GM10248 (cell line): ENCODE data around the gene MPZL3.
A peak's percentile ranks its signal among the peaks of the same experiment; 100 is the strongest.
"Not testable (repeated sequence)": the region's sequence is repeated elsewhere in the genome, so short reads cannot be mapped to it uniquely, and the experiment has no call there.

Source experiments
- CTCF ChIA-PET: fragments of 300-600 bp; sonication (Branson Sonifier 250); formaldehyde crosslinking; extraction: SDS; loops from one replicate; lab custom pipeline; 2021; ENCODE audit warnings: antibody characterized with exemption; lab: Yijun Ruan, JAX
- POLR2A ChIA-PET: fragments of 350-650 bp; sonication (Branson Sonifier 250); formaldehyde crosslinking; extraction: SDS; loops from one replicate; lab custom pipeline; 2020; ENCODE audit warnings: antibody characterized with exemption; lab: Yijun Ruan, JAX
- DNase-seq: peaks from one replicate; pipeline ENCODE4 v3.0.0; 2012; ENCODE audit errors: extremely low spot score
- TF ChIP-seq, protein P1 (sequence below): IDR thresholded peaks from 2 replicates; pipeline ENCODE4 v1.5.1; 2012; ENCODE audit warnings: mild to moderate bottlenecking, low read depth; ENCODE audit errors: extremely low read depth, missing control alignments, control extremely low read depth

MPZL3 gene

DNA sequence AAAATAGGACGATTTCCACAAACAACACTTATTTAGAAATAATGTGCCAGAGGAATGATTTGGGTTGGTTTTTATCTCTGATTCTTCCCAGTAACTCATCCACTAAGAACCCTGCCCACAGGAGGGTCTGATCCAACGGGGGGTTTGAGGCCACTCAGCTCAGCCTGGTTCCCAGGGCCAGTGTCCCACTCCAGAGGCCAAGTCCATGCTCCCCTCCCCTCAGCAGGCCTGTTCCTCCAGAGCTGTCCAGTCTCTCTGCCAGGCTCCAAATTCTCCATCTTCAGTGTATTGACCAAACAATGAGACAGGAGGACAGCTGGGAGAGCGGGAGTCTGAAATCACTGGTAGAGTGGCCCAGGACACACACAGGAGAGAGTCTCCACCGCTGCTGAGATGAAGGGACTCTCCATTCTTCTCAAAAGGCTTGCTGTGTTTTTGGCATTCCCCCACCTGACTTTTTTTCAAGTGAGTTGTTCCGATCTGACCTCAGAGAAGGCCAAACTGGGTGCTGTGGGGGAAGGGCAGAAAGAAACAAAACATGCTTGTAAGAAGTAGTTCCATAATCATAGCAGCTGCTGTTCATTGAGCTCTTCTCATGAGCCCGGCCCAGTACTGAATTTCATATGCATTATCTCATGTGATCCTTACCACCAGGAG lies 58.1 kb downstream of the MPZL3 start:
- POLR2A ChIA-PET, result no interaction called here
- CTCF ChIA-PET, result interaction anchor here (1.0 to 1.9 kb wide), 6 partner anchors 11 to 162 kb away, joined by 3 to 7 read pairs (median 4); no protein-coding TSS in a partner anchor
- TF ChIP-seq, protein P1, sequence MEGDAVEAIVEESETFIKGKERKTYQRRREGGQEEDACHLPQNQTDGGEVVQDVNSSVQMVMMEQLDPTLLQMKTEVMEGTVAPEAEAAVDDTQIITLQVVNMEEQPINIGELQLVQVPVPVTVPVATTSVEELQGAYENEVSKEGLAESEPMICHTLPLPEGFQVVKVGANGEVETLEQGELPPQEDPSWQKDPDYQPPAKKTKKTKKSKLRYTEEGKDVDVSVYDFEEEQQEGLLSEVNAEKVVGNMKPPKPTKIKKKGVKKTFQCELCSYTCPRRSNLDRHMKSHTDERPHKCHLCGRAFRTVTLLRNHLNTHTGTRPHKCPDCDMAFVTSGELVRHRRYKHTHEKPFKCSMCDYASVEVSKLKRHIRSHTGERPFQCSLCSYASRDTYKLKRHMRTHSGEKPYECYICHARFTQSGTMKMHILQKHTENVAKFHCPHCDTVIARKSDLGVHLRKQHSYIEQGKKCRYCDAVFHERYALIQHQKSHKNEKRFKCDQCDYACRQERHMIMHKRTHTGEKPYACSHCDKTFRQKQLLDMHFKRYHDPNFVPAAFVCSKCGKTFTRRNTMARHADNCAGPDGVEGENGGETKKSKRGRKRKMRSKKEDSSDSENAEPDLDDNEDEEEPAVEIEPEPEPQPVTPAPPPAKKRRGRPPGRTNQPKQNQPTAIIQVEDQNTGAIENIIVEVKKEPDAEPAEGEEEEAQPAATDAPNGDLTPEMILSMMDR, result no peak
- peak; percentile 44 for DNase-seq

DNA sequence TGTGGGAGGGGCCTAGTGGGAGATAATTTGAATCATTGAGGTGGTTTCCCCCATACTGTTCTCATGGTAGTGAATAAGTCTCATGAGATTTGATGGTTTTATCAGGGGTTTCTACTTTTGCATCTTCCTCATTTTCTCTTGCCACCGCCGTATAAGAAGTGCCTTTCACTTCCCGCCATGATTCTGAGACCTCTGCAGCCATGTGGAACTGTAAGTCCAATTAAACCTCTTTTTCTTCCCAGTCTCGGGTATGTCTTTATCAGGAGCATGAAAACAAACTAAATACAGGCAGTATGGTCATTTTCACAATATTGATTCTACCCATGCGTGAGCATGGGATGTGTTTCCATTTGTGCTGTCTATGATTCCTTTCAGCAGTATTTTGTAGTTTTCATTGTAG lies 59.3 kb downstream of the MPZL3 start:
- POLR2A ChIA-PET, DNase-seq: not testable (repeated sequence)
- CTCF ChIA-PET, result interaction anchor here (1.3 to 1.5 kb wide), 2 partner anchors 9 to 164 kb away, joined by 3 to 4 read pairs; no protein-coding TSS in a partner anchor

DNA sequence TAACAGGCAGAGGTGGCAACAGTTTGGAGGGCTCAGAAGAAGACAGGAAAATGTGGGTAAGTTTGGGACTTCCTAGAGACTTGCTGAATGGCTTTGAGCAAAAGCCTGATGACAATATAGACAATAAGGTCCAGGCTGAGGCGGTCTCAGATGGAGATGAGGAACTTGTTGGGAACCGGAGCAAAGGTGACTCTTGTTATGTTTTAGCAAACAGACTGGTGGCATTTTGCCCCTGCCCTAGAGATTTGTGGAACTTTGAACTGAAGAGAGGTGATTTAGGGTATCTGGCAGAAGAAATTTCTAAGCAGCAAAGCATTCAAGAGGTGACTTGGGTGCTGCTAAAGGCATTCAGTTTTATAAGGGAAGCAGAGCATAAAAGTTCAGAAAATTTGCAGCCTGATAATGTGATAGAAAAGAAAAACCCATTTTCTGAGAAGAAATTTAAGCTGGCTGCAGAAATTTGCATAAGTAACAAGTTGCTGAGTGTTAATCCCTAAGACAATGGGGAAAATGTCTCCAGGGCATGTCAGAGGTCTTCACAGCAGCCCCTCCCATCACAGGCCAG lies 61.1 kb downstream of the MPZL3 start:
- POLR2A ChIA-PET, DNase-seq, CTCF ChIA-PET: not testable (repeated sequence)

DNA sequence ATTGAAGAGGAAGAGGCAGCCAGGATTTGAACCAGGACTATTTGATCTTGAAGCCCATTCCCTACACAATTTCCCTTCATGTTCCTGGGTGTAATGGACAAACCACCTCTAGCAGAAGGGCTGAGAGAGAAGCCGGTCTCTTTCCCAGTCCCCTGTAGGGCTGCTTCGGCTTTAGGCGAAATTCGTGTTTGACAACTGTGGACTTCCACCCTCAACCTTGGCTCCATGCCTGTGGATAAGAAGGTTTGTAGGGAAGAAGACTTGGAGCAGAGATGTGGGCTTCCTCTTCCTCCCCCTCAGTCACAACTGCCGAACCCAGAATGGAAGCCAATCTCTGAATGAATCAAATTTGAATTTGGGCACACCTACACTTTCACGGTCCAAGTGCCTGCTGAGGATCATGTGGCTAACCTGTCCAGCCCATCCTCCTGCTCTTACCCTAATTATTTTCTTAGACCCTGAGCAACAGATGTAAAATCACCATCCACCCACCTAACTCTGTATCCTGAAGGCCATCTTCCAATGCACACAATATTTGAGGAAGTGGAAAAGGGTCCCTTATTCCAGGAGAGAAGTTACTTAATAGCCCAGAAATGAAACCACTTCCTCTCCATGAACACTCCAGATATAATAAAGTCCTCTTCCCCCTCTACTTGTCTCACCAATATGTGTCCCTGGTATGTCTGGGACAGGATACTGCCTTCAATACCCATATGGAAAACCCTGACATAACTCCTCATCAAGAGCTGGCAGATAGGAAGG lies 65.6 kb downstream of the MPZL3 start:
- TF ChIP-seq, protein P1, result no peak
- ChIA-PET POLR2A (no interaction called here), CTCF (interaction anchor here (2.0 to 2.7 kb wide), 5 partner anchors 12 to 110 kb away, joined by 5 to 23 read pairs (median 15); no protein-coding TSS in a partner anchor)
- DNase-seq, result no peak

DNA sequence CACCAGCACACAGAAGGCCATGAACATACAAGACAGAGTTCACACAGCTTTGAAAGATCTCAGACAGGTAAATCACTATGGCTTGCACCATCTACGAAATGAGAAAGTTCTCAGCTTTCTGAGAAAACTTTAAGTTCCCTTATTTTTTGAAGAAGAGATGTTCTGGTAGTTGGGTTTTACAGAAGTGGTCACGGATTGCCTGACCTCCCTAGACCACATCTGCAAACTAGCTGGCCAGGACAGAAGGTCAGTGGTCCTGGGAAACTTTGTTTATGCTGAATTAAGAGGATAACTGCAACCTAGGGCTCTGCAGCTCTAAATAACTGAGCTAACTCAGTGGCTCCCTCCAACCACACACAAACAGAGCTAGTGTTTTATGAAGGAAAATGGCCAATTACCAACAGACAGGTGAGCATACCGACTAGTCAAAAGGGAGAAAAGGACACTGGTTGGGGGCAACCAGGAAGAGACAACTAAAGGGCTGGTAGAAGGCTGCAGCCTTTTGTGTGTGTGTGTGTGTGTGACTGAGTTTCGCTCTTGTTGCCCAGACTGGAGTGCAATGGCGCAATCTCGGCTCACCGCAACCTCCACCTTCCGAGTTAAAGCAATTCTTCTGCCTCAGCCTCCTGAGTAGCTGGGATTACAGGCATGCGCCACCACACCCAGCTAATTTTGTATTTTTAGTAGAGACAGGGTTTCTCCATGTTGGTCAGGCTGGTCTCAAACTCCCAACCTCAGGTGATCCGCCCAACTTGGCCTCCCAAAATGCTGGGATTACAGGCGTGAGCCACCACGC lies 67.2 kb downstream of the MPZL3 start:
- TF ChIP-seq, protein P1, result no peak
- ChIA-PET POLR2A (no interaction called here), CTCF (interaction anchor here (0.8 to 2.7 kb wide), 6 partner anchors 10 to 106 kb away, joined by 3 to 19 read pairs (median 4); no protein-coding TSS in a partner anchor)
- DNase-seq, result no peak

DNA sequence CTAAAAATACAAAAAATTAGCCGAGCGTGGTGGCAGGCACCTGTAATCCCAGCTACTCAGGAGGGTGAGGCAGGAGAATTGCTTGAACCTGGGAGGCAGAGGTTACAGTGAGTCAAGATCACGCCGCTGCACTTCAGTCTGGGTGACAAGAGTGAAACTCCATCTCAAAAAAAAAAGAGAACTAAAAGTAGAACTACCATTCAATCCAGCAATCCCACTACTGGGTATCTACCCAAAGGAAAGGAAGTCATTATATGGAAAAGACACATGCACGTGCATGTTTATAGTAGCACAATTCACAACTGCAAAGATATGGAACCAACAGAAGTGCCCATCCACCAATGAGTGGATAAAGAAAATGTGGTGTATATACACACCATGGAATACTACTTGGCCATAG lies 68.5 kb downstream of the MPZL3 start:
- DNase-seq, POLR2A ChIA-PET: not testable (repeated sequence)
- CTCF ChIA-PET, result interaction anchor here (1.8 to 2.7 kb wide), 2 partner anchors 10 to 13 kb away, joined by 5 to 19 read pairs; no protein-coding TSS in a partner anchor

DNA sequence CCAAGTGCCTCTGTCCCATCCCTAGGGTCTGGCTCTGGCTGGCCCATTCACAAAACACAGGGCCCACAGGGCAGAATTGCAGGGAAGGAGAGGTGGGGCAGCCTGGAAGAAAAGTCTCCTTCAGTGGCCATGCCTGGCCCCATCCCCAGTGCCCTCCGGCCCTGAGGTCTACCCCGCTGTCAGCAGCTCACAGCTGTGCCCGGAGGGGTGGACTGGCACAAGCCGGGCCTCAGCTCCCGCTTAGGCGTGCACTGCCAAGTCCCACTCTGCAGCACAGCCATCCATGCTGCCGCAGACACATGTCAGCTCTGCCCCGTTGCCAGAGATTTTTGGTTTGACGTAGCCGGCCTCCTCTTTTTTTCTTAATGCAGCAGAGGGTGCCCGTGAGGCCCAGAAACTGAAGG lies 71.9 kb downstream of the MPZL3 start:
- ChIA-PET CTCF (interaction anchor here (0.8 to 3.7 kb wide), 6 partner anchors 10 to 115 kb away, joined by 3 to 46 read pairs (median 4); no protein-coding TSS in a partner anchor), POLR2A (no interaction called here)
- no peak for DNase-seq
- TF ChIP-seq, protein P1, result no peak
